GM23338 (cell line): ENCODE results near the gene CACNB1. TPM values are rescaled to one million over a fixed set of nuclear protein-coding genes. Genes with fewer than 3 reads are reported as not detected.

Experiments used
- ATAC-seq: fragments of 200-7000 bp; cut with Tn5 transposase; 3 replicates; pipeline ENCODE4 v1.9.1; 2020
- DNase-seq: peaks from one replicate; pipeline ENCODE4 v3.0.0-alpha.2; 2015; ENCODE audit warnings: low spot score
- H2AFZ ChIP-seq: fragments of 200-600 bp; sonication (generic); 2 replicates; pipeline ENCODE4 v1.8.0; 2016; ENCODE audit warnings: antibody characterized with exemption, mild to moderate bottlenecking, moderate library complexity
- H3F3A ChIP-seq: fragments of 200-600 bp; sonication (generic); replicated peaks from 2 replicates; pipeline ENCODE4 v1.8.0; 2017; ENCODE audit warnings: antibody characterized with exemption, mixed run types, low read depth
- H3K27ac ChIP-seq: fragments of 200-600 bp; sonication (generic); 2 replicates; pipeline ENCODE4 v1.6.1; 2016; ENCODE audit warnings: low read depth
- H3K27me3 ChIP-seq: fragments of 200-600 bp; sonication (generic); 2 replicates; pipeline ENCODE4 v1.8.0; 2016; ENCODE audit warnings: mild to moderate bottlenecking, mixed run types, moderate library complexity; ENCODE audit not compliant: insufficient read depth
- H3K36me3 ChIP-seq: fragments of 200-600 bp; sonication (generic); 2 replicates; pipeline ENCODE4 v1.8.0; 2016; ENCODE audit warnings: mild to moderate bottlenecking; ENCODE audit not compliant: insufficient read depth
- H3K4me1 ChIP-seq: fragments of 200-600 bp; sonication (generic); 2 replicates; pipeline ENCODE4 v1.8.0; 2016; ENCODE audit warnings: mild to moderate bottlenecking, moderate library complexity; ENCODE audit not compliant: insufficient read depth
- H3K4me2 ChIP-seq: fragments of 200-600 bp; sonication (generic); 2 replicates; pipeline ENCODE4 v1.7.1; 2017; ENCODE audit warnings: mixed run types
- H3K4me3 ChIP-seq: fragments of 200-600 bp; sonication (generic); 2 replicates; pipeline ENCODE4 v1.6.1; 2016; ENCODE audit warnings: mixed run types
- H3K79me2 ChIP-seq: fragments of 200-600 bp; sonication (generic); replicated peaks from 2 replicates; pipeline ENCODE4 v1.8.0; 2017; ENCODE audit warnings: mild to moderate bottlenecking; ENCODE audit not compliant: insufficient read depth
- H3K9me2 ChIP-seq: fragments of 200-600 bp; sonication (generic); 2 replicates; pipeline ENCODE4 v1.8.0; 2017; ENCODE audit not compliant: insufficient read depth
- H4K20me1 ChIP-seq: fragments of 200-600 bp; sonication (generic); replicated peaks from 2 replicates; pipeline ENCODE4 v1.8.0; 2017; ENCODE audit warnings: mild to moderate bottlenecking; ENCODE audit not compliant: insufficient read depth
- H3K27ac Mint-ChIP-seq: 2 replicates; pipeline ENCODE4 v1.8.0; 2020; ENCODE audit warnings: inconsistent platforms, mild to moderate bottlenecking, moderate library complexity, mixed read lengths
- H3K27me3 Mint-ChIP-seq: 3 replicates; pipeline ENCODE4 v1.8.0; 2022; ENCODE audit warnings: low read depth, mild to moderate bottlenecking, moderate library complexity, mixed read lengths, inconsistent platforms; ENCODE audit not compliant: insufficient read depth, poor library complexity
- H3K36me3 Mint-ChIP-seq: 3 replicates; pipeline ENCODE4 v1.8.0; 2021; ENCODE audit warnings: low read depth, mild to moderate bottlenecking, inconsistent platforms, moderate library complexity, mixed read lengths
- H3K4me1 Mint-ChIP-seq: 3 replicates; pipeline ENCODE4 v1.8.0; 2020; ENCODE audit warnings: mild to moderate bottlenecking, inconsistent platforms, mixed read lengths
- H3K4me3 Mint-ChIP-seq: 3 replicates; pipeline ENCODE4 v1.8.0; 2021; ENCODE audit warnings: moderate library complexity, mild to moderate bottlenecking, inconsistent platforms, mixed read lengths
- H3K9me3 Mint-ChIP-seq: 3 replicates; pipeline ENCODE4 v1.8.0; 2020; ENCODE audit warnings: moderate library complexity, mild to moderate bottlenecking, inconsistent platforms, mixed read lengths
- CREB1 ChIP-seq: fragments of 250-450 bp; sonication (Bioruptor Pico); IDR thresholded peaks from 2 replicates; pipeline ENCODE4 v1.5.0; 2020; ENCODE audit warnings: low read depth, mild to moderate bottlenecking, moderate library complexity
- EZH2 ChIP-seq: fragments of 200-600 bp; sonication (generic); IDR thresholded peaks from one replicate; pipeline ENCODE4 v1.8.0; 2017; ENCODE audit warnings: antibody characterized with exemption, mild to moderate bottlenecking, low read depth; ENCODE audit not compliant: unreplicated experiment
- EZH2phosphoT487 ChIP-seq: fragments of 200-600 bp; sonication (generic); IDR thresholded peaks from one replicate; pipeline ENCODE4 v1.8.1; 2018; ENCODE audit warnings: antibody characterized with exemption; ENCODE audit not compliant: unreplicated experiment
- JUNB ChIP-seq: IDR thresholded peaks from one replicate; pipeline ENCODE4 v1.6.1; 2016; ENCODE audit warnings: antibody characterized with exemption; ENCODE audit not compliant: unreplicated experiment
- NANOG ChIP-seq: IDR thresholded peaks from 2 replicates; pipeline ENCODE4 v1.6.1; 2016; ENCODE audit warnings: antibody characterized with exemption, borderline replicate concordance
- POLR2AphosphoS5 ChIP-seq: IDR thresholded peaks from 2 replicates; pipeline ENCODE4 v1.6.1; 2016; ENCODE audit warnings: antibody characterized with exemption, low read depth
- STAT1 ChIP-seq: IDR thresholded peaks from one replicate; pipeline ENCODE4 v1.6.1; 2016; ENCODE audit warnings: antibody characterized with exemption; ENCODE audit not compliant: unreplicated experiment
- ZNF114 ChIP-seq: fragments of 250-450 bp; sonication (Bioruptor Pico); IDR thresholded peaks from 2 replicates; pipeline ENCODE4 v1.5.0; 2020; ENCODE audit warnings: mild to moderate bottlenecking, moderate library complexity
- ZNF331 ChIP-seq: fragments of 250-450 bp; sonication (Bioruptor Pico); IDR thresholded peaks from 2 replicates; pipeline ENCODE4 v1.5.0; 2020; ENCODE audit warnings: low read depth, mild to moderate bottlenecking, moderate library complexity
- polyA plus RNA-seq: library from polyadenylated mRNA; unstranded; fragments of >200 nt; fragmentation: Nextera tagmentation; extraction: Ambion mirVana; gene quantifications from 2 replicates; pipeline ENCODE4 v1.2.1, GENCODE V29; 2016
- total RNA-seq: library from RNA; depleted of rRNA; stranded (reverse); fragments of >200 nt; shearing (Covaris generic); gene quantifications from 2 replicates; pipeline ENCODE4 v1.2.3, GENCODE V29; 2014
- TF ChIP-seq, protein P1 (sequence below), 2 experiments: fragments of 200-600 bp in 1 of 2; sonication (generic) in 1 of 2; conservative IDR thresholded peaks; 2 replicates each; pipeline versions ENCODE4 v1.5.1 to v1.6.1; 2016 to 2017; ENCODE audit warnings: antibody characterized with exemption in 2 of 2, low read depth in 2 of 2, mild to moderate bottlenecking in 2 of 2, moderate library complexity in 1 of 2
- TF ChIP-seq, protein P2 (sequence below): IDR thresholded peaks from one replicate; pipeline ENCODE4 v1.6.1; 2018; ENCODE audit warnings: antibody characterized with exemption; ENCODE audit not compliant: unreplicated experiment
- TF ChIP-seq, protein P3 (sequence below): fragments of 250-450 bp; sonication (Bioruptor Pico); IDR thresholded peaks from 2 replicates; pipeline ENCODE4 v1.5.0; 2020; ENCODE audit warnings: mild to moderate bottlenecking, moderate library complexity
- TF ChIP-seq, protein P4 (sequence below): IDR thresholded peaks from 2 replicates; pipeline ENCODE4 v1.6.1; 2016; ENCODE audit warnings: antibody characterized with exemption

CACNB1 gene
- total and polyA plus RNA-seq, 2 experiments from 2014 or later, result 8.4 to 13.1 TPM

DNA sequence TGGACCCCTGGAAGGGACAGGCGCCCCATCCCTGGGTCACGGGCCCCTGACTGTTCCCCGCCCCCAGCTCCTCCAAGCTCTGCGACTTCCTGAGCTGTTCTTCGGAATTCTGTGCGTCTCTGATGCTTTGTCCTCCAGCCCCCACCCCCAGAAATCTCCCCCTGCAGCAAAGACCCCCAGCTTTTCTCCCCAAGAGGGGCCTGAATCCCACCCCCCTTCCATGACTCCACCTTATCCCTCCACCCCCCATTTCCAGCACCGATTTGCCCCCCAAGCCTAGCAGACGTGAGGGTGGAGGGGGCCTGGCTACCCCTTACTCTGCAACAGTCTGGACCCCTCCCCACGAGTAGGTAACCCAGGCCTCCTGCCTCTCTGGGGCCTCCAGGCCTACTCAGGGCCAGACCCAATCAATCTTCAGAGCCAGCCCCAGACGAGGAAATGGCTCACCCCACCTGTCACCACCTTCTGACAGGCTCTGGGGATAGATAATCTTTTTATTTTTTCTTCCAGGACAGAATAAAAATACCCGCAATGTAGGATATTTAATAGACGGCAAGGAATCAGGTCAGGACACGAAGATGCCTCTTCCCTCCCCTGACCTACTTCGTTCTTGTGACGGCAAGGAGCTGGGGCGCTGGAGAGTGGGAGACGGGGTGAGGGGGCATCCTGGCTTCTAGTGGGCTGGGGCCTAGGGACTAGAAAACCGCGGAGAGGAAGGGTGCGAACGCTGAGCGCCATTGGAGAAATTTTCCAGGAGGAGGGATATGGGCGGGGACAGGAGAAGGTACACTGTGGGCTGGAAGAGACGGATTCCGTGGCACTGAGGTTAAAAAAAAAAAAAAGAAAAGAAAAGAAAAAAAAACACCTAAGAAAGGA is 45.3 kb downstream of the CACNB1 start:
- H2AFZ ChIP-seq, result peak overlapping the region; percentile 92

More for the DNA sequence above, 45.3 kb downstream of the CACNB1 start:
- Histone ChIP-seq H3K79me2 (no peaks in the 10 kb centered on the region), H4K20me1 (no peaks in the 10 kb centered on the region), H3K4me2 (peak overlapping the region; percentile 79), H3K27me3 (peaks cover 36% of the 10 kb centered on the region), H3K4me1 (peaks cover 3% of the 10 kb centered on the region; the same call in 1 of the 2 replicates), H3K9me2 (no peaks in the 10 kb centered on the region), H3K27ac (no peak overlapping the region), H3K36me3 (no peaks in the 10 kb centered on the region), H3K4me3 (peak overlapping the region; percentile 90), H3F3A (no peaks in the 10 kb centered on the region)
- Mint-ChIP-seq H3K27me3 (peaks cover 61% of the 10 kb centered on the region), H3K4me1 (peaks cover 19% of the 10 kb centered on the region), H3K27ac (no peak overlapping the region), H3K4me3 (peak overlapping the region; percentile 97), H3K9me3 (peaks cover 13% of the 10 kb centered on the region), H3K36me3 (peaks cover 9% of the 10 kb centered on the region)
- ATAC-seq (peak; percentile 4), DNase-seq (no peak)
- TF ChIP-seq STAT1 (no peak), POLR2AphosphoS5 (no peak), NANOG (no peak), EZH2 (no peak), EZH2phosphoT487 (no peak), ZNF331 (CRISPR knock-in tag) (no peak), ZNF114 (CRISPR knock-in tag) (no peak), JUNB (no peak), CREB1 (CRISPR knock-in tag) (no peak)
- TF ChIP-seq, protein P1, sequence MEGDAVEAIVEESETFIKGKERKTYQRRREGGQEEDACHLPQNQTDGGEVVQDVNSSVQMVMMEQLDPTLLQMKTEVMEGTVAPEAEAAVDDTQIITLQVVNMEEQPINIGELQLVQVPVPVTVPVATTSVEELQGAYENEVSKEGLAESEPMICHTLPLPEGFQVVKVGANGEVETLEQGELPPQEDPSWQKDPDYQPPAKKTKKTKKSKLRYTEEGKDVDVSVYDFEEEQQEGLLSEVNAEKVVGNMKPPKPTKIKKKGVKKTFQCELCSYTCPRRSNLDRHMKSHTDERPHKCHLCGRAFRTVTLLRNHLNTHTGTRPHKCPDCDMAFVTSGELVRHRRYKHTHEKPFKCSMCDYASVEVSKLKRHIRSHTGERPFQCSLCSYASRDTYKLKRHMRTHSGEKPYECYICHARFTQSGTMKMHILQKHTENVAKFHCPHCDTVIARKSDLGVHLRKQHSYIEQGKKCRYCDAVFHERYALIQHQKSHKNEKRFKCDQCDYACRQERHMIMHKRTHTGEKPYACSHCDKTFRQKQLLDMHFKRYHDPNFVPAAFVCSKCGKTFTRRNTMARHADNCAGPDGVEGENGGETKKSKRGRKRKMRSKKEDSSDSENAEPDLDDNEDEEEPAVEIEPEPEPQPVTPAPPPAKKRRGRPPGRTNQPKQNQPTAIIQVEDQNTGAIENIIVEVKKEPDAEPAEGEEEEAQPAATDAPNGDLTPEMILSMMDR (conservative IDR thresholded peaks at IDR 0.05; ENCODE audit: low read depth in 2 of 2), result no peak
- TF ChIP-seq, protein P2, sequence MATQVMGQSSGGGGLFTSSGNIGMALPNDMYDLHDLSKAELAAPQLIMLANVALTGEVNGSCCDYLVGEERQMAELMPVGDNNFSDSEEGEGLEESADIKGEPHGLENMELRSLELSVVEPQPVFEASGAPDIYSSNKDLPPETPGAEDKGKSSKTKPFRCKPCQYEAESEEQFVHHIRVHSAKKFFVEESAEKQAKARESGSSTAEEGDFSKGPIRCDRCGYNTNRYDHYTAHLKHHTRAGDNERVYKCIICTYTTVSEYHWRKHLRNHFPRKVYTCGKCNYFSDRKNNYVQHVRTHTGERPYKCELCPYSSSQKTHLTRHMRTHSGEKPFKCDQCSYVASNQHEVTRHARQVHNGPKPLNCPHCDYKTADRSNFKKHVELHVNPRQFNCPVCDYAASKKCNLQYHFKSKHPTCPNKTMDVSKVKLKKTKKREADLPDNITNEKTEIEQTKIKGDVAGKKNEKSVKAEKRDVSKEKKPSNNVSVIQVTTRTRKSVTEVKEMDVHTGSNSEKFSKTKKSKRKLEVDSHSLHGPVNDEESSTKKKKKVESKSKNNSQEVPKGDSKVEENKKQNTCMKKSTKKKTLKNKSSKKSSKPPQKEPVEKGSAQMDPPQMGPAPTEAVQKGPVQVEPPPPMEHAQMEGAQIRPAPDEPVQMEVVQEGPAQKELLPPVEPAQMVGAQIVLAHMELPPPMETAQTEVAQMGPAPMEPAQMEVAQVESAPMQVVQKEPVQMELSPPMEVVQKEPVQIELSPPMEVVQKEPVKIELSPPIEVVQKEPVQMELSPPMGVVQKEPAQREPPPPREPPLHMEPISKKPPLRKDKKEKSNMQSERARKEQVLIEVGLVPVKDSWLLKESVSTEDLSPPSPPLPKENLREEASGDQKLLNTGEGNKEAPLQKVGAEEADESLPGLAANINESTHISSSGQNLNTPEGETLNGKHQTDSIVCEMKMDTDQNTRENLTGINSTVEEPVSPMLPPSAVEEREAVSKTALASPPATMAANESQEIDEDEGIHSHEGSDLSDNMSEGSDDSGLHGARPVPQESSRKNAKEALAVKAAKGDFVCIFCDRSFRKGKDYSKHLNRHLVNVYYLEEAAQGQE, result no peak
- TF ChIP-seq, protein P3, sequence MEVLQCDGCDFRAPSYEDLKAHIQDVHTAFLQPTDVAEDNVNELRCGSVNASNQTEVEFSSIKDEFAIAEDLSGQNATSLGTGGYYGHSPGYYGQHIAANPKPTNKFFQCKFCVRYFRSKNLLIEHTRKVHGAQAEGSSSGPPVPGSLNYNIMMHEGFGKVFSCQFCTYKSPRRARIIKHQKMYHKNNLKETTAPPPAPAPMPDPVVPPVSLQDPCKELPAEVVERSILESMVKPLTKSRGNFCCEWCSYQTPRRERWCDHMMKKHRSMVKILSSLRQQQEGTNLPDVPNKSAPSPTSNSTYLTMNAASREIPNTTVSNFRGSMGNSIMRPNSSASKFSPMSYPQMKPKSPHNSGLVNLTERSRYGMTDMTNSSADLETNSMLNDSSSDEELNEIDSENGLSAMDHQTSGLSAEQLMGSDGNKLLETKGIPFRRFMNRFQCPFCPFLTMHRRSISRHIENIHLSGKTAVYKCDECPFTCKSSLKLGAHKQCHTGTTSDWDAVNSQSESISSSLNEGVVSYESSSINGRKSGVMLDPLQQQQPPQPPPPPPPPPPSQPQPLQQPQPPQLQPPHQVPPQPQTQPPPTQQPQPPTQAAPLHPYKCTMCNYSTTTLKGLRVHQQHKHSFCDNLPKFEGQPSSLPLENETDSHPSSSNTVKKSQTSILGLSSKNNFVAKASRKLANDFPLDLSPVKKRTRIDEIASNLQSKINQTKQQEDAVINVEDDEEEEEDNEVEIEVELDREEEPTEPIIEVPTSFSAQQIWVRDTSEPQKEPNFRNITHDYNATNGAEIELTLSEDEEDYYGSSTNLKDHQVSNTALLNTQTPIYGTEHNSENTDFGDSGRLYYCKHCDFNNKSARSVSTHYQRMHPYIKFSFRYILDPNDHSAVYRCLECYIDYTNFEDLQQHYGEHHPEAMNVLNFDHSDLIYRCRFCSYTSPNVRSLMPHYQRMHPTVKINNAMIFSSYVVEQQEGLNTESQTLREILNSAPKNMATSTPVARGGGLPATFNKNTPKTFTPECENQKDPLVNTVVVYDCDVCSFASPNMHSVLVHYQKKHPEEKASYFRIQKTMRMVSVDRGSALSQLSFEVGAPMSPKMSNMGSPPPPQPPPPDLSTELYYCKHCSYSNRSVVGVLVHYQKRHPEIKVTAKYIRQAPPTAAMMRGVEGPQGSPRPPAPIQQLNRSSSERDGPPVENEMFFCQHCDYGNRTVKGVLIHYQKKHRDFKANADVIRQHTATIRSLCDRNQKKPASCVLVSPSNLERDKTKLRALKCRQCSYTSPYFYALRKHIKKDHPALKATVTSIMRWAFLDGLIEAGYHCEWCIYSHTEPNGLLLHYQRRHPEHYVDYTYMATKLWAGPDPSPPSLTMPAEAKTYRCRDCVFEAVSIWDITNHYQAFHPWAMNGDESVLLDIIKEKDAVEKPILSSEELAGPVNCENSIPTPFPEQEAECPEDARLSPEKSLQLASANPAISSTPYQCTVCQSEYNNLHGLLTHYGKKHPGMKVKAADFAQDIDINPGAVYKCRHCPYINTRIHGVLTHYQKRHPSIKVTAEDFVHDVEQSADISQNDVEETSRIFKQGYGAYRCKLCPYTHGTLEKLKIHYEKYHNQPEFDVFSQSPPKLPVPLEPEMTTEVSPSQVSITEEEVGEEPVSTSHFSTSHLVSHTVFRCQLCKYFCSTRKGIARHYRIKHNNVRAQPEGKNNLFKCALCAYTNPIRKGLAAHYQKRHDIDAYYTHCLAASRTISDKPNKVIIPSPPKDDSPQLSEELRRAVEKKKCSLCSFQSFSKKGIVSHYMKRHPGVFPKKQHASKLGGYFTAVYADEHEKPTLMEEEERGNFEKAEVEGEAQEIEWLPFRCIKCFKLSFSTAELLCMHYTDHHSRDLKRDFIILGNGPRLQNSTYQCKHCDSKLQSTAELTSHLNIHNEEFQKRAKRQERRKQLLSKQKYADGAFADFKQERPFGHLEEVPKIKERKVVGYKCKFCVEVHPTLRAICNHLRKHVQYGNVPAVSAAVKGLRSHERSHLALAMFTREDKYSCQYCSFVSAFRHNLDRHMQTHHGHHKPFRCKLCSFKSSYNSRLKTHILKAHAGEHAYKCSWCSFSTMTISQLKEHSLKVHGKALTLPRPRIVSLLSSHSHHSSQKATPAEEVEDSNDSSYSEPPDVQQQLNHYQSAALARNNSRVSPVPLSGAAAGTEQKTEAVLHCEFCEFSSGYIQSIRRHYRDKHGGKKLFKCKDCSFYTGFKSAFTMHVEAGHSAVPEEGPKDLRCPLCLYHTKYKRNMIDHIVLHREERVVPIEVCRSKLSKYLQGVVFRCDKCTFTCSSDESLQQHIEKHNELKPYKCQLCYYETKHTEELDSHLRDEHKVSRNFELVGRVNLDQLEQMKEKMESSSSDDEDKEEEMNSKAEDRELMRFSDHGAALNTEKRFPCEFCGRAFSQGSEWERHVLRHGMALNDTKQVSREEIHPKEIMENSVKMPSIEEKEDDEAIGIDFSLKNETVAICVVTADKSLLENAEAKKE (CRISPR knock-in tag), result no peak
- TF ChIP-seq, protein P4, sequence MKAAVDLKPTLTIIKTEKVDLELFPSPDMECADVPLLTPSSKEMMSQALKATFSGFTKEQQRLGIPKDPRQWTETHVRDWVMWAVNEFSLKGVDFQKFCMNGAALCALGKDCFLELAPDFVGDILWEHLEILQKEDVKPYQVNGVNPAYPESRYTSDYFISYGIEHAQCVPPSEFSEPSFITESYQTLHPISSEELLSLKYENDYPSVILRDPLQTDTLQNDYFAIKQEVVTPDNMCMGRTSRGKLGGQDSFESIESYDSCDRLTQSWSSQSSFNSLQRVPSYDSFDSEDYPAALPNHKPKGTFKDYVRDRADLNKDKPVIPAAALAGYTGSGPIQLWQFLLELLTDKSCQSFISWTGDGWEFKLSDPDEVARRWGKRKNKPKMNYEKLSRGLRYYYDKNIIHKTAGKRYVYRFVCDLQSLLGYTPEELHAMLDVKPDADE, result no peak
